ENCODE data around the gene MCTP1.
"Not testable (repeated sequence)": the region's sequence is repeated elsewhere in the genome, so short reads cannot be mapped to it uniquely, and the experiment has no call there.

Gene MCTP1

DNA sequence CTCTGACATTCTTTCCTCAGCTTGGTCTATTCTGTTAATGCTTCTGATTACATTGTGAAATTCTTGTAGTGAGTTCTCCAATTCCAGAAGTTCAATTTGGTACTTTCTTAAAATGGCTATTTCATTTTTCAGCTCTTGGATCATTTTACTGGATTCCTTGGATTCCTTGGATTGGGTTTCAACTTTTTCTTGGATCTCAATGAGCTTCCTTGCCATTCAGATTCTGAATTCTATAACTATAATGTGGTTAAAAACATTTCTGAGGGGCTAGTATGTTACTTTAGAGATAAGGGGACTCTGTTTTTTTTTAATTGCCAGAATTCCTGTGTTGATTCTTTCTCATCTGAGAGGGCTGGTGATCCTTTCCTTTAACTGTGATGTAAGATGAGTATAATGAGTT, 136.4 kb downstream of the MCTP1 start:
- H3K9me3 ChIP-seq (ENCODE audit: control insufficient read depth, insufficient read depth, low read length) = peaks cover 4% of the 10 kb centered on the region
- no peak overlapping the region for H3K9ac ChIP-seq (ENCODE audit: low read depth, low read length)
- no peaks in the 10 kb centered on the region for H3K36me3 ChIP-seq (ENCODE audit: insufficient read depth, low read length)
- H3K4me1 ChIP-seq (ENCODE audit: insufficient read depth, low read length) = no peaks in the 10 kb centered on the region

DNA sequence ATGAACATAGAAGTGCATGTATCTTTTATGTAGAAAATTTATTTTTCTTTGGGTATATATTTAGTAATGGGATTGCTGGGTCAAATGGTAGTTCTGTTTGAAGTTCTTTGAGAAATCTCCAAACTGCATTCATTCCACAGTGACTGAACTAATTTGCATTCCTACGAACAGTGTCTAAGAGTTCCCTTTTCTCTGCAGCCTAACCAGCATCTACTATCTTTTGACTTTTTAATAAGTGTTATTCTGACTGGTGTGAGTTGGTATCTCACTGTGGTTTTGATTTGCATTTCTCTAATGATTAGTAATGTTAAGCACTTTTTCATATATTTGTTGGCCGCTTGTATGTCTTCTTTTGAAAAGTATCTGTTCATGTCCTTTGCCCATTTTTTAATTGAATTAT, 141.0 kb downstream of the MCTP1 start:
- H3K9me3 ChIP-seq (ENCODE audit: control insufficient read depth, insufficient read depth, low read length); H3K36me3 ChIP-seq (ENCODE audit: insufficient read depth, low read length); H3K4me1 ChIP-seq (ENCODE audit: insufficient read depth, low read length); H3K9ac ChIP-seq (ENCODE audit: low read depth, low read length): not testable (repeated sequence)

- Histone ChIP-seq H3K9ac (ENCODE audit: low read depth, low read length) (no peak overlapping the region), H3K36me3 (ENCODE audit: insufficient read depth, low read length) (no peaks in the 10 kb centered on the region), H3K4me1 (ENCODE audit: insufficient read depth, low read length) (peaks cover under 1% of the 10 kb centered on the region; the same call in 1 of the 2 replicates), H3K9me3 (ENCODE audit: control insufficient read depth, insufficient read depth, low read length) (no peaks in the 10 kb centered on the region; the same call in 1 of the 2 replicates)
These were observed 142.7 kb downstream of the MCTP1 start for GRCh38 chr5:95142145-95142544.

DNA sequence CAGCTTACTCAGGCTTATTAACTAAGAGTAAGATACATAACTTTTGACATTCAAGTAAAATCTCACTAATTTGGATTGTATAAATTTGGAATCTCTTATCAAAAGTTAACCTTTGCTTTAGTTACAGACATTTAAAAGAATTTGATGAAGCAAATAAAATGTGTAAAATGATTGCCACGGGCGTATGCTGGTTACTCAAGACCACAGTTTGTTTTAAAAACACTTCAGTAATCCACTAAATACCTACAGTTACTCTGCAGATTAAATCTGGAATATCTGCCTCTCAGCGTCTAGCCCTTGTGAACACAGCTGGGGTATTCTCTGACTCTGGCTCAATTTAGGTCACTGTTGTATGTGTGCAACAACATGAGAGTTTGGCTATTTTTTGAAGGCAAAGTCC, 143.8 kb downstream of the MCTP1 start:
- Histone ChIP-seq H3K36me3 (ENCODE audit: insufficient read depth, low read length) (no peaks in the 10 kb centered on the region), H3K9ac (ENCODE audit: low read depth, low read length) (no peak overlapping the region), H3K4me1 (ENCODE audit: insufficient read depth, low read length) (peaks cover 3% of the 10 kb centered on the region; the same call in 1 of the 2 replicates), H3K9me3 (ENCODE audit: control insufficient read depth, insufficient read depth, low read length) (no peaks in the 10 kb centered on the region; the same call in 1 of the 2 replicates)

GRCh38 chr5:95134326-95134725, 150.6 kb downstream of the MCTP1 start:
- Histone ChIP-seq H3K36me3 (ENCODE audit: insufficient read depth, low read length) (no peaks in the 10 kb centered on the region), H3K9me3 (ENCODE audit: control insufficient read depth, insufficient read depth, low read length) (no peaks in the 10 kb centered on the region), H3K4me1 (ENCODE audit: insufficient read depth, low read length) (peaks cover 3% of the 10 kb centered on the region; the same call in 1 of the 2 replicates)

DNA sequence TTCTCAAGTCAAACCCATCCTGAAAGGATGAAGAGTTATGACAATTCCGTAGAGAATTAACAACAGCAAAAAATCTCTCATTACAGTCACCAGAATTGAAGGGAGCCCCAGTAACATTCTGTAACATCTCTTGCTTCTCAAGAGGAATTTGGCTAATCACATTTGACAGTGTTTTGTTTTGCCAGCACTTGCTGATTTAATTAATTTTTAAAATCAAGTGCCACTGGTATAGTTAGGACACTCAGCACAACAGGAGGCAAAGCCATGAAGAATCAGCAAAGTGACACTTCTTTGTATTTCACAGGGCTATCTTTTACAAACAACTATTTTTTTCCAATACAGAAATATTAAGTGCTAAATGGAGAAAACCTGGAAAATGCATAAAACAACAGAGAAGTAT, 152.8 kb downstream of the MCTP1 start:
- H3K36me3 ChIP-seq (ENCODE audit: insufficient read depth, low read length) = no peaks in the 10 kb centered on the region
- no peak overlapping the region for H3K9ac ChIP-seq (ENCODE audit: low read depth, low read length)
- no peaks in the 10 kb centered on the region for H3K9me3 ChIP-seq (ENCODE audit: control insufficient read depth, insufficient read depth, low read length)
- peaks cover 2% of the 10 kb centered on the region; the same call in 1 of the 2 replicates for H3K4me1 ChIP-seq (ENCODE audit: insufficient read depth, low read length)

More at GRCh38 chr5:95134326-95134725, 150.6 kb downstream of the MCTP1 start:
- no peak overlapping the region for H3K9ac ChIP-seq (ENCODE audit: low read depth, low read length)

DNA sequence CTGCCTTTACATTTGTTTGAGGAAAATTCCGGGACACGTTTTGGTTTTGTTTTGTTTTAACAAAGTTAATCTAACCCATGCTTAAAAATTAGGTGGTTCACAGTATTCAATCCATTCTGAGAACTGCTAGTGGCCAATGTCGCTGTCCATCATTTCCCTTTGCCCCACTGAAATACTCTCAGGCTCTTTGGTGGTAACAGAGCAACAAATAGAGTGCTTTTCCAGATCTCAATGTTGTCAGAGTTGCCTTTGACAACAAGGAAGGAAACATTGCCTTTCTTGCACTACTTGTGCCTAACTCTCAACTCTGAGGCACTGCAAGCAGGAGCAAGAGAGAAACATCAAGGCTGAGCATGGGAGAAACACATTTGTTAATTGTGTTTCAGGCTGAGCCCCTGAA, 154.0 kb downstream of the MCTP1 start:
- Histone ChIP-seq H3K9ac (ENCODE audit: low read depth, low read length) (no peak overlapping the region), H3K9me3 (ENCODE audit: control insufficient read depth, insufficient read depth, low read length) (no peaks in the 10 kb centered on the region), H3K4me1 (ENCODE audit: insufficient read depth, low read length) (no peaks in the 10 kb centered on the region), H3K36me3 (ENCODE audit: insufficient read depth, low read length) (no peaks in the 10 kb centered on the region)

DNA sequence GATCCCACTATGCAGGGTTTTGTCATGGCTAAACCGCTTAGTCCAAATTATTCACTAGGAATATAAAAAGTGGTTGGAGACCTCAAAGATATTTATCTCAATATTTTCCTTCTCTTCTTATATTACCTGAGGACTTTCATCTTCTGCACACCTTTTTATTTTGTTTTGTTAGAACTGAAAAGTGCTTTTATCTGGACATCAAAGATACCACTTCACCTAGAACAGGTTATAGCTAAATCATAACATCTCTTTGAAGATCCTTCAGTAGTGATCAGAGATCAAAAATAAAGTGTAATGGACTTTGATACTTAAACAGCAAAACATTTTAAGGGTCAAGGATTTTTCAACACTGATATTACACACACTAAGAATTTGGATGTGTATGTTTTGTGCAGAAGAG, 160.2 kb downstream of the MCTP1 start:
- H3K9me3 ChIP-seq (ENCODE audit: control insufficient read depth, insufficient read depth, low read length) = no peaks in the 10 kb centered on the region
- no peak overlapping the region for H3K9ac ChIP-seq (ENCODE audit: low read depth, low read length)

DNA sequence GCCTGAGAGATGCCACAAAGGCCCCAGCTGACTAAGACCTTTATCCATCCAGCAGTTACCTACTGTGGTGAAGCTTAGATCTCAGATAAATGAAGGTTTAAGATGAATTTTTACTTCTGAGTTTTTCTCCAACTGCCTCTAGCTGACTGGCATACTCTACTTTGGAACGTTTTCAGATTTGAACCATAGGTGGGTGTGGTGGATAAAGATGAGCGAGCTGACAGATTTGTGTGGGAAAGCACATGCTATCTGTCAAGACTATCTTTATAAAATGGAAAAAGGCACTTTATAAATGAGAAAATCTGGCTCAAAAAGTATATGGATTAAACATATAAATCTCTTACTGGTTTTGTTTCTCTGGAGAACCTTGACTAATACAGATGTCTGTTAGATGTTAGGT, 160.8 kb downstream of the MCTP1 start:
- no peaks in the 10 kb centered on the region for H3K36me3 ChIP-seq (ENCODE audit: insufficient read depth, low read length)
- no peak overlapping the region for H3K9ac ChIP-seq (ENCODE audit: low read depth, low read length)
- H3K4me1 ChIP-seq (ENCODE audit: insufficient read depth, low read length) = no peaks in the 10 kb centered on the region
- H3K9me3 ChIP-seq (ENCODE audit: control insufficient read depth, insufficient read depth, low read length) = no peaks in the 10 kb centered on the region

More for the DNA sequence above, 160.2 kb downstream of the MCTP1 start:
- Histone ChIP-seq H3K4me1 (ENCODE audit: insufficient read depth, low read length) (no peaks in the 10 kb centered on the region), H3K36me3 (ENCODE audit: insufficient read depth, low read length) (no peaks in the 10 kb centered on the region)

- Histone ChIP-seq H3K9me3 (ENCODE audit: control insufficient read depth, insufficient read depth, low read length) (no peaks in the 10 kb centered on the region), H3K9ac (ENCODE audit: low read depth, low read length) (no peak overlapping the region), H3K4me1 (ENCODE audit: insufficient read depth, low read length) (peaks cover 10% of the 10 kb centered on the region), H3K36me3 (ENCODE audit: insufficient read depth, low read length) (no peaks in the 10 kb centered on the region)
These were observed 170.0 kb downstream of the MCTP1 start for GRCh38 chr5:95114902-95115301.

DNA sequence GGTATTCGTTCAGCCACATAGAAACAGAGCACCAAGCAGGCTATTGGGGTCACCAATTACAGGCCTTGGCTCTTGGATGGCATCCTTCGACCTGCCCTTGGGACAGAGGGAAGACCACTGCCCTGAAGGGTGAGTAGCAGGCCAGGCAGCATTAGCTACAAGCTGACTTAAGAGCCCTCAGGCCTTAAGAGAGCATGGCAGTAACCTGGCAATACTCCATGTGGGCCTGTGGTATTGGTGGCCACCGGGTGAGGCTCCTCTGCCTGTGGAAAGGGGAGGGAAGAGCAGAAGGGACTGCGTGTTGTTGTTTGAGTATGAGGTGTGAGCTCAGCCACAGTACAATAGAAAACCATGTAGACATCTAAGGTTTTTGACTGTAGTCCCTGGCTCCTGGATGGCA, 170.6 kb downstream of the MCTP1 start:
- H3K9ac ChIP-seq (ENCODE audit: low read depth, low read length) = no peak overlapping the region
- H3K36me3 ChIP-seq (ENCODE audit: insufficient read depth, low read length) = no peaks in the 10 kb centered on the region
- H3K9me3 ChIP-seq (ENCODE audit: control insufficient read depth, insufficient read depth, low read length) = no peaks in the 10 kb centered on the region
- H3K4me1 ChIP-seq (ENCODE audit: insufficient read depth, low read length) = peaks cover 10% of the 10 kb centered on the region

DNA sequence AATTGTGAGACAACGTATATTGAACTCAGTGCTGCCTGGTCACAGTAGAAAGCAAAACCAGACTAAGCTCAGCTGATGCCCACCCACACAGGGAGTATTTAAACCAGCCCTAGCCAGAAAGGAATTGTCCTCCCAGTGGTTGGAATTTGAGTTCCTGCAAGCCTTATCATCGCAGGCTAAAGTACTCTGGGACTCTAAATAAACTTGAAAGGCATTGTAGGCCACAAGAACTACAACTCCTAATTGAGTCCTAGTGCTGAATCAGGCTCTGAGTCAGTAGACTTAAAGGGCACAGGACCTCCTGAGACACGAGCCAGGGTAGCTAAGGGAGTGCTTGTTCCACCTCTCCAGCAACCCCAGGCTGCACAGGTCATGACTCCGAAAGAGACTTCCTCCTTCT, 171.4 kb downstream of the MCTP1 start:
- Histone ChIP-seq H3K9ac (ENCODE audit: low read depth, low read length) (no peak overlapping the region), H3K9me3 (ENCODE audit: control insufficient read depth, insufficient read depth, low read length) (no peaks in the 10 kb centered on the region), H3K4me1 (ENCODE audit: insufficient read depth, low read length) (peaks cover 10% of the 10 kb centered on the region), H3K36me3 (ENCODE audit: insufficient read depth, low read length) (no peaks in the 10 kb centered on the region)

GRCh38 chr5:95111141-95111540, 173.8 kb downstream of the MCTP1 start:
- H3K9ac ChIP-seq (ENCODE audit: low read depth, low read length) = no peak overlapping the region
- no peaks in the 10 kb centered on the region for H3K36me3 ChIP-seq (ENCODE audit: insufficient read depth, low read length)
- peaks cover 10% of the 10 kb centered on the region for H3K4me1 ChIP-seq (ENCODE audit: insufficient read depth, low read length)
- H3K9me3 ChIP-seq (ENCODE audit: control insufficient read depth, insufficient read depth, low read length) = no peaks in the 10 kb centered on the region

- Histone ChIP-seq H3K9ac (ENCODE audit: low read depth, low read length) (no peak overlapping the region), H3K9me3 (ENCODE audit: control insufficient read depth, insufficient read depth, low read length) (no peaks in the 10 kb centered on the region), H3K4me1 (ENCODE audit: insufficient read depth, low read length) (peaks cover 10% of the 10 kb centered on the region), H3K36me3 (ENCODE audit: insufficient read depth, low read length) (no peaks in the 10 kb centered on the region)
These were observed 174.8 kb downstream of the MCTP1 start for GRCh38 chr5:95110118-95110517.

DNA sequence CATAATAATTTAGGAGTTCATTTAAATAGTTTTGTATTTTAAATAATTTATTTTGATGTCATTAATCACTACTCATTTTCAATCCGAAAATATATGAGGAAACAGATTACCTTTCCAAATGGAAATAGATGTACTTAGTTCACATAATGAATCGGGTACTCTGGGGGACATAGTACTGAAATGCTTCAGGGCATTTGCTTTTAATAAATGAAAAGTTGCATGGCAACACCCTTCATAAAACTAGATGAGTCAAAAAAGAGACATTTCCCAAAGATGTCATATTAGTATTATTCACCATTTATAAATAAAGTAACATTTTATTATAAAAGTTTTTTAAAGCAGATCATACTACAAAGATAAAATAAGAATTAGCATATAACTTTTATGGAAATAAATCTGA, 177.8 kb downstream of the MCTP1 start:
- Histone ChIP-seq H3K36me3 (ENCODE audit: insufficient read depth, low read length) (no peaks in the 10 kb centered on the region), H3K9ac (ENCODE audit: low read depth, low read length) (no peak overlapping the region), H3K9me3 (ENCODE audit: control insufficient read depth, insufficient read depth, low read length) (no peaks in the 10 kb centered on the region), H3K4me1 (ENCODE audit: insufficient read depth, low read length) (no peaks in the 10 kb centered on the region; the same call in 1 of the 2 replicates)

GRCh38 chr5:95105638-95106037, 179.3 kb downstream of the MCTP1 start:
- Histone ChIP-seq H3K9ac (ENCODE audit: low read depth, low read length) (no peak overlapping the region), H3K9me3 (ENCODE audit: control insufficient read depth, insufficient read depth, low read length) (no peaks in the 10 kb centered on the region), H3K4me1 (ENCODE audit: insufficient read depth, low read length) (no peaks in the 10 kb centered on the region), H3K36me3 (ENCODE audit: insufficient read depth, low read length) (no peaks in the 10 kb centered on the region)

Measured in ES-I3 (cell line).